NCI-H1417 (cell line): Measurements from ENCODE around the gene SEC11A.
"Not testable (repeated sequence)": the region's sequence is repeated elsewhere in the genome, so short reads cannot be mapped to it uniquely, and the experiment has no call there.

Experiments used
- DNase-seq, 3 experiments: peaks; one replicate each; lab custom pipeline; 2025; lab: John Stamatoyannopoulos, UW

Gene SEC11A

DNA sequence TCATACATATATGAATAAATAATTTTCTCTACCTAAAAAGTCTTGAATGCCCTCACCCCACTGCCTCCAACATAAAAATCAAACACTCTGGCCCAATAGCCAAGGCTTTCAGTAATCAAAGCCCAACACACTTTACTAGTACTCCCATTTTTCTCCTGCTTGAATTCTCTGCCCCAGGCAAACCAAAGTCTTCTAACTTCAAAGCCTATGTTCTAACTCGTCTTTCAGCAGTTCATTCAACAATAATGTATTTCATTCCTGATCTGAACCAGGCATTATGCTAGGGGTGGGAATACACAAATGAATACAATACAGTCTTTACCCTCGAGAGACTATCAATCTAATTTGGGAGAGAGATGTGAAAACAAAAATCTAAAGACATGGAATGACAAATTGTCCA, 21.1 kb upstream of the SEC11A start:
- DNase-seq, result no peak

DNA sequence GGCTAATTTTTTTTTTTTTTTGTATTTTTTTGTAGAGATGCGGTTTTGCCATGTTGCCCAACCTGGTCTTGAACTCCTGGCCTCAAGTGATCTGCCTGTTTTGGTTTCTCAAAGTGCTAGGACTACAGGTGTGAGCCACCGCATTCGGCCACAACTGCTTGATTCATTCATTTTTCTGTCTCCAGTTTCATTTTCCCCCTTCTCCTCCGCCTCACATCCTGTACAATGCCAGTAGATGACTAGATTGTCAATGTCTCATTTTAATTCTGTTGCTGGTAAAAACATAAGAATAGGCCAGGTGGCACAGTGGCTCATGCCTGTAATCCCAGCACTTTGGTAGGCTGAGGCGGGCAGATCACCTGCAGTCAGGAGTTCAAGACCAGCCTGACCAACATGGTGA, 20.4 kb upstream of the SEC11A start:
- DNase-seq, result no peak

DNA sequence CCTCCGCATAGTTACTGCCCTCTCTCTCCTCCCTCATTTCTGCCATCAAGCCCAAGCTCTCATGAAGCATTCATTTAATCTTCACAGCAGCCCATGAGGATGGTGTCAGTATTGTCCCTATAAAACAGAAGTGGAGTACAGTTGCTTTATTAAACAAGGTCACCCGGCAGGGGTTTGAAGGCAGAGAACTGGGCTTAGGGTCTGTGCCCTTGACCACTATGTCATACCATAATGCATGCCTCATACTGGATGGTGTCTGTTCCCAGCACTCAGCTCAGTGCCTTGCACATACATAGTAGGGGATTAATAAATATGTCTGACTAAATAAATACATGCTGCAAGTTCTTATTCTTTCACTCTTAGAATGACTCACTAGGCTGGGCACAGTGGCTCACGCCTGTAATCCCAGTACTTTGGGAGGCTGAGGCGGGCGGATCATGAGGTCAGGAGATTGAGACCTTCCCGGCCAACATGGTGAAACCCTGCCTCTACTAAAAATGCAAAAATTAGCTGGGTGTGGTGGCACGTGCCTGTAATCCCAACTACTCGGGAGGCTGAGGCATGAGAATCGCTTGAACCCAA, 19.6 kb upstream of the SEC11A start:
- not testable (repeated sequence) for DNase-seq

DNA sequence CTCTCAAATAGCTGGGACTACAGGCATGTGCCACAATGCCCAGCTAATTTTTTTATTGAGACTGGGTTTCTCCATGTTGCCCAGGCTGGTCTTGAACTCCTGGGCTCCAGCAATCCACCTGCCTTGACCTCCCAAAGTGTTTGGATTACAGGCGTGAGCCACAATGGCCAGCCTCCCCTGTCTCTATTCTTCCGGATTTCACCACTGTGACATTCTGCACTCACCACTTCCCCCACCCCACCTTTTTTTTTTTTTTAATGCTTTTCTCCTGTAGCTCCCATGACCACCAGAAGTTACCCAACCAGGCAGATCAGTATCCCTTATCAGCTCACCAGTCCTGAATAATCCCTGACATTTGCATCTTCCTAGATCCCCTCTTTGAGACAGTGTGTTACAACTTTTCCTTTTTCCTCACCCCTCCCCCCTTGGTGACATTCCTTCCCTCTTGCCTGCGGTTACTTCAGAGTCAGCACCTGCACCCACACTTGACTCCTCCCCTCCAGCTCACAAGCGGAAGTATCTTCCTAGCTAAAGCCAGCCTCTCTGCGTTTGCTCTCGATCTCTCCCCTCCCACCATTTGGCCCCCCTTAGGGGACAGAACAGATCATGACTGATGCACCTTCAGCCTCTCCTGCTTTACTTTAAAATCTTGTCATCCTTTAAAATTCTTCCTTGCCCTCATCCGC, 19.0 kb upstream of the SEC11A start:
- DNase-seq, result peak; percentile 45 to 55 (median 45)

DNA sequence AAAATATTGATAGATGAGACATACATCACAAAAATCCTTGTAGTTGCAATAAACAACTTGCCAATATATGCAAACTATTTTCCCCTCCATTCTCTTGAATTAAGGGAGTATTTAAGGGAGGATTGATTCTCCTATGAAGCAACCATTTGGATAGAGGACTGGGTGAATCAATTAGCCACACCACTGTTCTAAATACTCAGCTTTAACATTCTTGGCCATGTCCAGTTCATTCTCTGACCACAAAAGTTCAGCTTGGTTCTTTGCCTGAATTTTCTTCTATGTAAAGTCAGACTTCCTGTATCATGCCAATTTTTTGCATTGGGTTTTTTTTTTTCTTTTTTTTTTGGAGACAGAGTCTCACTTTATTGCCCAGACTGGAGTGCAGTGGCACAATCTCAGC, 15.8 kb upstream of the SEC11A start:
- DNase-seq, result no peak

DNA sequence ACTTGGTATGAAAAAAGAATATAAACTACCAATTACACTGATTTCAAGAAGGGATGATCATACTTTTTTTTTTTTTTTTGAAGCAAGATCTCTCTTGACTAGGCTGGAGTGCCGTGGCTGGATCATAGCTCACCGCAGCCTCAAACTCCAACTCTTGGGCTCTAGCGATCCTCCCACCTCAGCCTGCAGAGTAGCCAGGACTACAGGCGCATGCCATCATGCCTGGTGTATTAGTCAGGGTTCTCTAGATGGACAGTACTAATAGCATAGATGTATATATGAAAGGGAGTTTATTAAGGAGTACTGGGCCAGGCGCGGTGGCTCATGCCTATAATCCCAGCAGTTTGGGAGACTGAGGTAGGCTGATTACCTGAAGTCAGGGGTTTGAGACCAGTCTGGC, 11.5 kb upstream of the SEC11A start:
- no peak for DNase-seq

DNA sequence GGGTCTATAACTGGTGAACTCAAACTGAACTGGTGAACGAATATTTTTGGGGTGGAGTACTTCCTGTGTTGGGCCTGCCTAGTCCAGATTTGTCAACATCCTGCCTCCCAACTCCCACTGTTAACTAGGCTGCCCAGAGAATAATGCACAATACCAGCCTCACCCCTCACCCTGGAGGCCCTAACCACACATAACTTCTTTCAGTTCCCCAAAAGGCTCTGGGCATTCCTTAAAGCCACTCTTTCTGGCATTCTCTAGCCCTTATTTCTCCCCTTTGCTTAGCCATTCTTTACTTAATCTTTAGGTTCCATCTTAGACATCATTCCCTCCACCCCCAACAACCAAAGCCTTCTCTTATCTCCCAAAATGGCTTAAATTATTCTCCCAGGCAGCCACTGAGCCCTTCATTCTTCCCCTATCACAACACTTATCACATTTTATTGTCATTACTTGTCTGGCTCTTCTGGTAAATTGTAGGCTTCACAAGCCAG, 9.1 kb upstream of the SEC11A start:
- DNase-seq, result no peak

DNA sequence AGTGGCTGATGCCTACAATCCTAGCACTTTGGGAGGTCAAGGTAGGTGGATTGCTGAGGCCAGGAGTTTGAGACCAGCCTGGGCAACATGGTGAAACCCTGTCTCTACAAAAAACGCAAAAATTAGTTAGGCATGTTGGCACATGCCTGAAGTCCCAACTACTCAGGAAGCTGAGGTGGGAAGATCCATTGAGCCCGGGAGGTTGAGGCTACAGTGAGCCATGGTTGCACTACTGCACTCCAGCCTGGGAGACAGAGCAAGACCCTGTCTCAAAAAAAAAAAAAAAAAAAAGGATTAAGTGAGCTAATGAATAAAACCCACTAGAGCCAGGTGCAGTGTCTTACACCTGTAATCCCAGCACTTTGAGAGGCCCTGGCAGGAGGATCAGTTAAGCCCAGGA, 6.7 kb upstream of the SEC11A start:
- DNase-seq, result no peak

DNA sequence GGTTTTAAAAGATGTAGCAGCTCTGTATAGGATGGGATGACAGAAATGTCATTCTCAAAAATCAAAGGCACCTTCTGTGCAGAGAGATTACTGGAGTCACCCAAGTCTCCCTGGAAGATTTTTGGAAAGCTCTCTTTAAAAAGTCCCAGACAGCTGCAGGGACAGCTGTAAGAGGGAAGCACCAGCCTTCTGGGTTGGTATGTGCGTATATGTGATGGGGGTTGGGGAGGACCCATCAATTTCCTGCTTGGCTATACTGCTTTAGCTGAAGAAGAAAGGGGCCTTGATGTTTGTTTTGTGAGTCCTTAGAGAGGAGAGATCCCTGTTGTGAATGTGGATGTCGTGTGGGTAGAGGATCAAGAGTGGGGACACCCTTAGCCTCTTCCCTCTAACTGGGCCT, 5.4 kb upstream of the SEC11A start:
- no peak for DNase-seq

DNA sequence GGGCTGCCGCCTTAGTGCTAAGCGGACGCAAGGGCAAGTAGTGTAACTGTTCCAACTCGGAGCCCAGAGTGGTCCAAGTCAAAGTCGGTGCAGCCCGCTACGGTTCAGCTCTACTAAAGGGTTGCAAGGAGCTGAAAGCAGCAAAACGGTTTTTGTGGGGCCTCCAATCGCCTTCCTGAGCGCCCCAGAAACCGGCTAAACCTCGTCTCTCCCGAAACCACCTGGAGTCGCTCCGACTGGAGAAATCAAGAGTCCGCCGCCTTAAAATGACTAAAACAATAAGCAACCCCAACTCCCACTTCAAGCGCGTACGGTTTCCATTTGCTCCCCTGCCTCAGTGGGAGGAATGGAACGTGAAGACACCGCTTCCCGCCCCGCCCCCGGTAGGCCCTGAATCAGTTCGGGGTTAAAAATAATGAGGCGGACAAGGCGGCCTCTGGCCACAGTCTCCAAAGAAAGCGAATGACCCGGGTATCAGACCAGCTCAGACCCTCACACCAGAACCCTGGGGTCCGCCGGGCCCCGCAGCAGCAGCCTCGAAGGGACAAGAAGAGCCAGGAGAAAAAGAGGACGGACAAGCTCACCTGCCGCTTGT, 401 bp downstream of the SEC11A start:
- DNase-seq, result peak in 1 of 3 experiments; percentile 84

DNA sequence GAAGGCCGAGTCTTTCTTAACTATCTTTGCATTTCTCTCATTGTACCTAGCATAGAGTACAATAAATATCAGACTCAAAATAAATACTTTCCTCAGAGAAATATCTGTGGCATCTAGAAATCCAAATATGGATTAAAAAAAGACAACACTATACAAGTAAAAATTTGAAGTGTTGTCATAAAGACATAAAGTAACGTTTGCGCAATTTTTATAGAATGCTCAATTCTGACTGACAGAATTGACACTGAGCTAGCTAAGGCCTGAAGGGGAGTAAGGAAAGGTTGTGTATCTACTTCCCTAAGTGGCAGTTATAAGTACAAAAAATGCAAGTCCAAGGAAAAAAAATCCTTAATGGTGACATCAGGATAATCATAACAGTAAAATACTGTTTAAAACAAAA, 1.1 kb downstream of the SEC11A start:
- DNase-seq, result no peak

DNA sequence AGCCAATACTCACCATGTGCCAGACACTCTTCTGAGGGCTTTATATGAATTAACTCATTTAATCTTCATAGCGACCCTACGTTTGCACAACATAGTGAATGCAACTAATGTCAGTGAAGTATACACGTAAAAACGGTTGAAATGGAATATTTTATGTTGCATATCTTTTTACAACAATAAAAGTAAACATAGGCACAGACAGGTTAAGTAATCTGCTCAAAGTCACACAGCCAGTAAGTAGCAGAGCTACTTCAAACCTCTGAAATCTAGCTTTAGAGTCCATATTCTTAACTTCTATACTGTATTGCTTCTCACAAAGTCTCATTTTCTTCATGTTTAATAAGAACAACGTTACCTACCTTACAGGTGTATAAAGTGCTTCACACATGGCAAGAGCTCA, 1.6 kb downstream of the SEC11A start:
- no peak for DNase-seq

DNA sequence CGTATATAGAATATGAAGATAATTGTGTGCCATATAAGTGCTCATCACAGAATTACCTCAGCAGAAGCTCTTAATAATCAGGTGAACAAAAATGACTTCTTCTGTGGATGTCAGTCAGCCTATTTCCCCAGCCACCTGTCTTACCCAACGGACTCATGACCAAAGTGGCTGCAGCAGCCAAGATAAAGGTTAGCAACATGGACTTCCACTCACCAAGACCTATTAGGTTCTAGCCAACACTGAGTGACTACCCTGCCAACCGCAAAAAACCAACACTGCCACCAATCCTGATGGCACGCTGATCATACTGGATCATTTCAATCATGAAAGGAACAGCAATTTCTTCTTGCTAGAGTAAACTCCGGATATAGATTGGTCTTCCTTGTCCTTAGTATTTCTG, 12.1 kb downstream of the SEC11A start:
- DNase-seq, result no peak

DNA sequence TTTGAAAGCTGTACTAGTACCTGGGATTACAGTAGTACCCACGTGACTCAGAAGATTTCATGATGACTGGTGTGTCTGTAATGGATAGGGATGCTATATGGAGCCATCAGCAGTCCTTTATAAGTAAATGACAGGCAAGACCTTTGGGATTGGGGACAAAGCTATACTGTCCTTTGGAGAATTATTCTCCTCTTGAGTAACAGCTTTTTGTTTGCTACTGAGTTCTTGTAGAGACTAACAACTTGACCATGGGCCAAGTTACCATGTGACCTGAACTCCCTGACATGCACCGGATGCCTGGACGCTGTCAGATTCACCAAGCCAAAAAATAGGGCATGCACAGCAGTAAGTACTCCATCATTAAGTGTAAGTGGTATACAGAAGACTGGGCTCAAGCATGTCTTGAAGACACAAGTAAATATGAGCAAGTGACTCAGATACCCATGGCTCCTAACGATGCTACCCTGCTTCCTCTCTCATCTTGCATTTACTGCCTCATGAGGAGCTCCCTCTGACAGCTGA, 12.9 kb downstream of the SEC11A start:
- no peak for DNase-seq

DNA sequence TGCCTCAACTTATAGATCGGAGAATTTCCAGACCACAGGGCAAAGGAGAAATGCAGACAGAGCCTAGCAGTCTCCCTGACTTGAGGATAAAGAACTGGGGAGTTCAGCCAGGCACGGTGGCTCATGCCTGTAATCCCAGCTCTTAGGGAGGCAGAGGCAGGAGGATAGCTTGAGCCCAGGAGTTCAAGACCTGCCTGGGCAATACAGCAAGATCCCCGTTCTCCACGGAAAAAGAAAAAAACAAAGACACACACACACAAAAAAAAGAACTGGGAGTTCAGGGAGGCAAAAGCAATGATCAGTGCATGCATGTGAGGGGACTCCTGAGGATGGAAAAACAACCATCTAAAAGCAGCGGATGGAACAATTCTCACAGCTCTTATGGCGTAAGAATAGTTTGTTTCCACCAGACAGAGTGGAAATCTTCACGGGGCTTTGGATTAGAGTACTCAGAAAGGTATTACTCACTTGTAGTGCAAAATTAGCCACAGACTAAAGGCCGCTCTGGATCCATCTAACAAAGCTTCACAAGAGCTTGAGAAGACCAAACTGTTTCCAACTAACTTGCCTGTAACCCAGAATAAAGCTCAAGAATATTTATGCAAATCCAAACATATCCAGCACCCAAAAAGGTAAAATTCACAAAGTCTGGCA, 16.3 kb downstream of the SEC11A start:
- DNase-seq, result no peak

DNA sequence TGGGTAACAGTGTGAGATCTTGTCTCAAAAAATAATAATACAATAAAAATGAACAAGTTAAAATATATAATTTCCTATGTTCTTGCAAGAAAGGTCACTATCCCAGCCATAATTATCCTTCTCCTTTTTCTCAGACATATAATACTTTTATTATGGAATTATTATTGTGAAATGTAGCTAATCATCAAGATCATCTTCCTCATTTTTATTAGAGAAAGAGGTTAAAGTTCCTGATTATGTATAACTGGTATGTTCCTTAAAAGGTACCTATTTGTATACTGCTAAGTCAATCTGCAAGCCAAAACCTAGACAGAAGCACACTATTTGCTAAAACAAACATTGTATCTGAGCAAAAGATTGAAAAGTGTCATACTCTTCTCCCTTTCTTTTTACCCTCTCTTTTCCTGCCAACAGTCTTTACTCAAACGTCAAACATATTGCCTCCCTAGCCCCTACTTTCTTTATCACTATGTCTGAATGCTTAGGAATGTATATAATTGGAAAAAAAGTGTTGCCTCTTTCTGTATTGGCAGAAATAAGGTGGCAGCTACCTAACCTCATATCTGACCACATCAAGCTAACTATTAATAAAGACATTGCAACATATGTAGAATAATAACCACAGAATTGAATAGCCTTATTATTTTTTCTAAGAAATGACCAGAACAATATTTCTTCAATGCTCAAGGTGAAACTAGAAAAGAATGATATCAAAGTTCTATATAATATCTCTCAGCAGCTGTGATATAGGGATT, 18.5 kb downstream of the SEC11A start:
- DNase-seq, result no peak

DNA sequence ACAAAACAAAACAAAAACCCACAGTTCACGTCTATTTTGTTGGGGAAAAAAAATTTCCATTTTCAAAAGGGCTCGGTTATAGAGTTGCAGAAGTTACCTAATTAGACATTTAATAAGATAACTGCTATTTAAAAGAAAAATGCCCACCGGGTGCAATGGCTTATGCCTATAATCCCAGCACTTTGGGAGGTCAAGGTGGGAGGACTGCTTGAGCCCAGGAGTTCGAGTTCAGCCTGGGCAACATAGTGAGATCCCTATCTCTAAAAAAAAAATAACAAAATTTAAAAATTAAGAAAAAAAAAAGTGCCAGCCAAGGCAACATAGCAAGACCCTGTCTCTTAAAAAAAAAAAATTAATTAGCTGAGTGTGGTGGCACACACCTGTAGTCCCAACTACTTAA, 19.2 kb downstream of the SEC11A start:
- no peak for DNase-seq

DNA sequence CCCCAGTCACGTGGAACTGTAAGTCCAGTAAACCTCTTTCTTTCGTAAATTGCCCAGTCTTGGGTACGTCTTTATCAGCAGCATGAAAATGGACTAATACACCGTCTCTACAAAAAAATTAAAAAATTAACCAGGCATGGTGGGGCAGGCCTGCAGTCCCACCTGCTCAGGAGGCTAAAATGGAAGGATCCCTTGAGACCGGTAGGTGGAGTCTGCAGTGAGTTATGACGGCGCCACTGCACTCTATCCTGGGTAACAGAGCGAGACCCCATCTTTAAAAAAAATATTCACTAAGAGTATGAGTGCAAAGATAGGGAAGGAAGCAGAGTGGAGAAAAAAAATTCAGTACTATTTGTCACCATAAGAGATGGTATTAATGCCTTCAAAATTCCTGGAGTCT, 25.6 kb downstream of the SEC11A start:
- DNase-seq, result no peak

DNA sequence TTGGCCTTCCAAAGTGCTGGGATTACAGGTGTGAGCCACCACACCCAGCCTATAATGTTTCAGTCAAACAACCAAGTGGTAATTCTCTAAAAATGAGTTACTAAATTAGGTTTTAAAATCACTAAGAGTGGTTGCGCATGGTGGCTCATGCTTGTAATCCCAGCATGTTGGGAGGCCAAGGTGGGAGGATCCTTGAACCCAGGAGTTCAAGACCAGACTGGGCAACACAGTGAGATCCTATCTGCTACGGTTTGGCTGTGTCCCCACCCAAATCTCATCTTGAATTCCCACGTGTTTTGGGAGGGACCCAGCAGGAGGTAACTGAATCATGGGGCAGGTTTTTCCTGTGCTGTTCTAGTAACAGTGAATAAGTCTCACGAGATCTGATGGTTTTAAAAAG, 26.1 kb downstream of the SEC11A start:
- no peak for DNase-seq

DNA sequence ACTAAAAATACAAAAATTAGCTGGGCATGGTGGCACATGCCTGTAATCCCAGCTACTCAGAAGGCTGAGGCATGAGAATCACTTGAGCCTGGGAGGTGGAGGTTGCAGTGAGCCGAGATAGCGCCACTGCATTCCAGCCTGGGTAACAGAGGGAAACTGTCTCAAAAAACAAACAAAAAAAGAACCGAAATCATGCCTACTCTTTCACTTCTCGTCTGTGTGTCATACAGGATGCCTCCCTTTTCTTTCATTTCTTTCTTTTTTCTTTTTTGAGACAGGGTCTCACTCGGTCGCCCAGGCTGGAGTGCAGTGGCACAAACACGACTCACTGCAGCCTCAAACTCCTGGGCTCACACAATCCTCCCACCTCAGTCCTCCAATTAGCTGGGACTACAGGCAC, 29.5 kb downstream of the SEC11A start:
- DNase-seq, result not testable (repeated sequence)

DNA sequence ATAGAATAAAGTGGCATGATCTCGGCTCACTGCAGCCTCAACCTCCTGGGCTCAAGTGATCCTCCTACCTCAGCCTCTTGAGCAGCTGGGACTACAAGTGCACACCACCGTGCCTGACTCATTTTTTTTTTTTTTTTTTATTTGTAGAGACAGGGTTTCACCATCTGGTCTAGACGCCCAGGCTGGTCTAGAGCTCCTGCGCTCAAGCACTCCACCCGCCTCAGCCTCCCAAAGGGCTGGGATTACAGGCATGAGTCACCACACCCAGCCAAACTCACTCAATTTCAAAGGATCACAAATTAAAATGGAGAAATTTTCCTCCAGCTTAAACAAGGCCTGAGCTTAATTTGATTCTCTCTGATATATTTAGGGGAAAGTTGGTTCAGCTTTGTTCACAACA, 30.6 kb downstream of the SEC11A start:
- no peak for DNase-seq

DNA sequence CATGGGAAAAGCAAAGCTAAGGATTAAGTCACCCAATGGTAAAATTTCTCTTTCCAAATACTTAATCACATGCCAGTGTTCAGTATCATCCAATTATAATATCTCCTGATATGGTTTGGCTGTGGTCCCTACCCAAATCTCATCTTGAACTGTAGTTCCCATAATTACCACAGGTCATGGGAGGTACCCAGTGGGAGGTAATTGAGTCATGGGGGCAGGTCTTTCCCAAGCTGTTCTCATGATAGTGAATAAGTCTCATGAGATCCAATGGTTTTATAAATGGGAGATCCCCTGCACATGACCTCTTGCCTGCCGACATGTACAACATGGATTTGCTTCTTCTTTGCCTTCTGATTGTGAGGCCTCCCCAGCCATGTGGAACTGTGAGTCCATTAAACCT, 31.8 kb downstream of the SEC11A start:
- DNase-seq, result no peak
